HCT116 (cell line): ENCODE results near the gene ROS1. TPM values are rescaled to one million over a fixed set of nuclear protein-coding genes. Genes with fewer than 3 reads are reported as not detected.

Experiments
- ATAC-seq: fragments of 200-7000 bp; cut with Tn5 transposase; 2 replicates; pipeline ENCODE4 v1.9.1; 2020; ENCODE audit warnings: mild to moderate bottlenecking, moderate library complexity
- BruUV-seq: library from RNA; stranded (reverse); fragments of 400-500 nt; replicated peaks from 2 replicates; lab custom pipeline; 2021; lab: Mats Ljungman, UMichigan
- CTCF ChIA-PET: fragments of 300-600 bp; sonication (Branson Sonifier 250); formaldehyde crosslinking; loops from one replicate; lab custom pipeline; 2021; ENCODE audit warnings: antibody characterized with exemption; lab: Charles Lee
- POLR2A ChIA-PET: fragments of 300-600, 350-600 bp; sonication (Branson Sonifier 250); formaldehyde crosslinking; loops from one replicate; lab custom pipeline; 2021; ENCODE audit warnings: antibody characterized with exemption; lab: Charles Lee
- RAD21 ChIA-PET, 2 experiments: fragments of 300-600 bp; sonication (Branson Sonifier 250); formaldehyde crosslinking; loops; one replicate each; lab custom pipeline; 2023; ENCODE audit warnings: low total read pairs in 2 of 2; ENCODE audit not compliant: uncharacterized antibody in 2 of 2, unreplicated experiment in 2 of 2, low non-redundant PET in 1 of 2; lab: Charles Lee
- DNase-seq: peaks from one replicate; pipeline ENCODE4 v3.0.0-alpha.2; 2010; ENCODE audit warnings: low read depth, low spot score
- H2AFZ ChIP-seq: fragments of 200-600 bp; shearing (Covaris generic), sonication (generic); 2 replicates; pipeline ENCODE4 v1.6.1; 2017; ENCODE audit warnings: low read depth, mixed run types, mixed read lengths, antibody characterized with exemption, low read length; ENCODE audit not compliant: poor library complexity, severe bottlenecking
- H3K27ac ChIP-seq: 2 replicates; pipeline ENCODE4 v1.5.1; 2012; ENCODE audit warnings: low read depth, low read length
- H3K27me3 ChIP-seq: fragments of 200-600 bp; sonication (generic); 2 replicates; pipeline ENCODE4 v1.6.1; 2016; ENCODE audit warnings: mixed run types, low read length, mixed read lengths; ENCODE audit not compliant: insufficient read depth
- H3K36me3 ChIP-seq, 2 experiments: fragments of 200-500 bp in 1 of 2; fragments of 200-600 bp in 1 of 2; sonication (Bioruptor generic) in 1 of 2; sonication (generic) in 1 of 2; 2 replicates each; pipeline versions ENCODE4 v1.5.1 to v1.6.1; 2014 to 2016; ENCODE audit warnings: low read length in 2 of 2, inconsistent platforms in 1 of 2, mixed read lengths in 1 of 2, mixed run types in 1 of 2; ENCODE audit not compliant: insufficient read depth in 2 of 2, control insufficient read depth in 1 of 2
- H3K4me1 ChIP-seq, 2 experiments: fragments of 200-600 bp in 1 of 2; sonication (generic) in 1 of 2; 2 replicates each; pipeline versions ENCODE4 v1.5.1 to v1.6.1; 2012 to 2017; ENCODE audit warnings: low read length in 2 of 2, inconsistent platforms in 1 of 2, mild to moderate bottlenecking in 1 of 2, mixed read lengths in 1 of 2, mixed run types in 1 of 2, moderate library complexity in 1 of 2; ENCODE audit not compliant: insufficient read depth in 2 of 2, control insufficient read depth in 1 of 2
- H3K4me2 ChIP-seq: fragments of 200-600 bp; sonication (generic); 2 replicates; pipeline ENCODE4 v1.6.1; 2017; ENCODE audit warnings: mixed run types, low read length, mixed read lengths
- H3K4me3 ChIP-seq, 2 experiments: fragments of 200-600 bp in 1 of 2; sonication (generic) in 1 of 2; replicated peaks in 1 of 2; 2 replicates each; pipeline ENCODE4 v1.5.1; 2011 to 2016; ENCODE audit warnings: low read length in 2 of 2, control low read depth in 1 of 2, low read depth in 1 of 2, mild to moderate bottlenecking in 1 of 2, mixed read lengths in 1 of 2, mixed run types in 1 of 2
- H3K79me2 ChIP-seq: fragments of 200-600 bp; sonication (generic); 2 replicates; pipeline ENCODE4 v1.6.1; 2017; ENCODE audit warnings: mild to moderate bottlenecking, mixed run types, low read length, moderate library complexity, mixed read lengths; ENCODE audit not compliant: insufficient read depth
- H3K9ac ChIP-seq: fragments of 200-600 bp; sonication (generic); 2 replicates; pipeline ENCODE4 v1.6.1; 2016; ENCODE audit warnings: low read length, mixed read lengths
- H3K9me2 ChIP-seq: fragments of 200-600 bp; sonication (generic), shearing (Covaris generic); 2 replicates; pipeline ENCODE4 v1.6.1; 2017; ENCODE audit warnings: mixed run types, mild to moderate bottlenecking, moderate library complexity; ENCODE audit not compliant: insufficient read depth
- H3K9me3 ChIP-seq, 2 experiments: fragments of 200-500 bp in 1 of 2; fragments of 200-600 bp in 1 of 2; sonication (Bioruptor generic) in 1 of 2; sonication (generic) in 1 of 2; 2 replicates each; pipeline ENCODE4 v1.6.1; 2014 to 2017; ENCODE audit warnings: low read length in 2 of 2, mixed read lengths in 2 of 2, inconsistent platforms in 1 of 2, low read depth in 1 of 2, mild to moderate bottlenecking in 1 of 2, mixed run types in 1 of 2, moderate library complexity in 1 of 2; ENCODE audit not compliant: control insufficient read depth in 1 of 2, insufficient read depth in 1 of 2
- H4K20me1 ChIP-seq: fragments of 200-600 bp; sonication (generic), shearing (Covaris generic); 2 replicates; pipeline ENCODE4 v1.6.1; 2017; ENCODE audit warnings: mixed run types, mild to moderate bottlenecking, moderate library complexity; ENCODE audit not compliant: insufficient read depth
- CBX3 ChIP-seq: IDR thresholded peaks from 2 replicates; pipeline ENCODE4 v1.6.1; 2012; ENCODE audit warnings: low read depth
- CEBPB ChIP-seq: IDR thresholded peaks from 2 replicates; pipeline ENCODE4 v1.6.1; 2012; ENCODE audit warnings: low read depth
- ELF1 ChIP-seq: IDR thresholded peaks from 2 replicates; pipeline ENCODE4 v1.6.1; 2012; ENCODE audit warnings: low read depth, borderline replicate concordance
- EZH2phosphoT487 ChIP-seq: fragments of 200-600 bp; IDR thresholded peaks from 2 replicates; pipeline ENCODE4 v1.6.1; 2018; ENCODE audit warnings: antibody characterized with exemption, borderline replicate concordance
- FOSL1 ChIP-seq: IDR thresholded peaks from 2 replicates; pipeline ENCODE4 v1.6.1; 2012; ENCODE audit warnings: low read depth
- JUND ChIP-seq: IDR thresholded peaks from 2 replicates; pipeline ENCODE4 v1.6.1; 2012
- POLR2AphosphoS5 ChIP-seq: IDR thresholded peaks from 2 replicates; pipeline ENCODE4 v1.6.1; 2011; ENCODE audit warnings: mild to moderate bottlenecking, low read depth, low read length, moderate library complexity
- RAD21 ChIP-seq: IDR thresholded peaks from 2 replicates; pipeline ENCODE4 v1.6.1; 2012; ENCODE audit warnings: low read depth, mild to moderate bottlenecking
- REST ChIP-seq: IDR thresholded peaks from 2 replicates; pipeline ENCODE4 v1.6.1; 2012; ENCODE audit warnings: low read depth
- SRF ChIP-seq: IDR thresholded peaks from 2 replicates; pipeline ENCODE4 v1.6.1; 2012; ENCODE audit warnings: low read depth
- intact Hi-C: fragments of 100-400 bp; cut with micrococcal nuclease; formaldehyde crosslinking; loops from 2 replicates; pipeline ENCODE4 v1.10.0; 2022
- total RNA-seq: library from RNA; stranded (reverse); gene quantifications from one replicate; pipeline ENCODE4 v1.2.1, GENCODE V29; 2021; ENCODE audit not compliant: unreplicated experiment
- TF ChIP-seq, protein P1 (sequence below): IDR thresholded peaks from 2 replicates; pipeline ENCODE4 v1.6.1; 2012

The ROS1 gene
- total RNA-seq, 1 experiment from 2014 or later = not detected

DNA sequence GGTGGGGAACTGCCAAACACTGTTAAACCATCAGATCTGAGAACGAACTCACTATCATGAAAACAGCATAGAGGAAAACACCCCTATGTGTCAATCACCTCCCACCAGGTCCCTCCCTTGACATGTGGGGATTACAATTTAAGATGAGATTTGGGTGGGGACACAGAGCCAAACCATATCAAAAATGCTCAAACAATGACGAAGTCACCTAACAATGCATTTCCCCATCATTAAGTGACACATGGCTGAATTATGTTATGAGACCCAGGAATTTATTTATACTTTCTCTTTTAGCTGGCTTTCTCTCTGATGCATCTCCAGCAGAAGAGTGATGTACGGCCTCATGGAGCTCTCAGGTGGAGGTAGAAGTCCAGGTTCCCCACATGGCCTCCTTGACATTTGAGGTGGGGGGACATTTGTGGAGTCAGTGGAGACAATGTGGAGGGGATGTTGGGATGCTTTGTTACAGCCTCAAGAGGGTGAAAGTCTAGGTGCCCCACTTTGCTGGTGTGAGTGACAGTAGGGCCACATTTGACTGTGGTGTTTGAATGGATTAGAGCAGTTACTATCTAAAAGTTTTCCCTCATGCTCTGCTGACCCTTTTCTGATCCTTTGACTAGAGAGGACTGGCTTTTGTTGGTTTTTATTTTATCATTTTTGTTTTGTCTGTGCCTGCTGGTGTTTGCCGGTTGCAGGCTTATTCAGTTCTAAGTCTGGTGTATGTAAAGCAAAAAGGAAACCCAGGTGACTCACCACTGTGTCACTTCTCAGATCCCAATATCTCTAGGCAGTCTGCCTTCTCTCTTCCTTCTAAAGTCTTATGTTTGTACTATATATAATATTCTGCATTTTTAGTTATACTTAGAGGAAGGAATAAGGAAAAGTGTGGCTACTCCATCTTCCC lies 38.3 kb upstream of the ROS1 start:
- no TSS peak for BruUV-seq
- RAD21 ChIA-PET = no interaction called here

More for the DNA sequence above, 38.3 kb upstream of the ROS1 start:
- H3K4me1 ChIP-seq = peaks cover 0 to 14% of the 10 kb centered on the region in 2 experiments; a peak in 2 of 4 replicates
- H3K27me3 ChIP-seq = no peaks in the 10 kb centered on the region
- no peak overlapping the region for H3K9ac ChIP-seq
- H3K27ac ChIP-seq = no peak overlapping the region
- ChIA-PET POLR2A (no interaction called here), CTCF (interaction anchor here (1.1 kb wide), 1 partner anchor 14 kb away, joined by 4 read pairs; no protein-coding TSS in a partner anchor)
- peak; percentile 67 for TF ChIP-seq FOSL1
- no peak for TF ChIP-seq ELF1
- TF ChIP-seq POLR2AphosphoS5 = no peak
- TF ChIP-seq SRF = no peak
- no peak for TF ChIP-seq CEBPB
- no peak for TF ChIP-seq CBX3
- TF ChIP-seq RAD21 = no peak
- TF ChIP-seq EZH2phosphoT487 = no peak
- TF ChIP-seq, protein P1, sequence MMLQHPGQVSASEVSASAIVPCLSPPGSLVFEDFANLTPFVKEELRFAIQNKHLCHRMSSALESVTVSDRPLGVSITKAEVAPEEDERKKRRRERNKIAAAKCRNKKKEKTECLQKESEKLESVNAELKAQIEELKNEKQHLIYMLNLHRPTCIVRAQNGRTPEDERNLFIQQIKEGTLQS = no peak
- TF ChIP-seq REST = no peak
- peak; percentile 47 for TF ChIP-seq JUND
- DNase-seq (no peak), ATAC-seq (peak; percentile 59)
- H3K9me3 ChIP-seq = no peaks in the 10 kb centered on the region
- H3K36me3 ChIP-seq = no peaks in the 10 kb centered on the region
- peak overlapping the region; percentile 67 for H2AFZ ChIP-seq
- H3K79me2 ChIP-seq = no peaks in the 10 kb centered on the region
- peak overlapping the region; percentile 39 for H3K4me2 ChIP-seq
- no peaks in the 10 kb centered on the region for H4K20me1 ChIP-seq
- no peaks in the 10 kb centered on the region for H3K9me2 ChIP-seq
- H3K4me3 ChIP-seq = no peak overlapping the region
- intact Hi-C loops = no loop called here
